Activated CD8-positive, alpha-beta T cell treated with anti-CD3 and anti-CD28 coated beads for 36 hours (primary cell): Measurements from ENCODE around the gene TRERF1. TPM values are rescaled to one million over a fixed set of nuclear protein-coding genes. Genes with fewer than 3 reads are reported as not detected.

Experiments
- ATAC-seq: fragments of 200-7000 bp; cut with Tn5 transposase; one replicate; pipeline ENCODE4 v1.10.0; 2021; ENCODE audit warnings: mild to moderate bottlenecking, moderate library complexity
- CTCF ChIA-PET: fragments of 350-600 bp; sonication (Branson Sonifier 250); formaldehyde crosslinking; loops from one replicate; lab custom pipeline; 2021; ENCODE audit warnings: antibody characterized with exemption; lab: Charles Lee
- POLR2A ChIA-PET: fragments of 350-600 bp; sonication (Branson Sonifier 250); formaldehyde crosslinking; loops from one replicate; lab custom pipeline; 2021; ENCODE audit warnings: antibody characterized with exemption; lab: Charles Lee
- DNase-seq: peaks from one replicate; pipeline ENCODE4 v3.0.0-alpha.2; 2020
- H3K27ac Mint-ChIP-seq: one replicate; pipeline ENCODE4 v1.8.0; 2021; ENCODE audit warnings: mild to moderate bottlenecking, mixed read lengths
- H3K27me3 Mint-ChIP-seq: one replicate; pipeline ENCODE4 v1.8.0; 2021; ENCODE audit warnings: mixed read lengths
- H3K36me3 Mint-ChIP-seq: one replicate; pipeline ENCODE4 v1.8.0; 2021; ENCODE audit warnings: low read depth, mixed read lengths
- H3K4me1 Mint-ChIP-seq: one replicate; pipeline ENCODE4 v1.8.0; 2021; ENCODE audit warnings: low read depth, mixed read lengths
- H3K4me3 Mint-ChIP-seq: one replicate; pipeline ENCODE4 v1.8.0; 2021; ENCODE audit warnings: mild to moderate bottlenecking, moderate library complexity, mixed read lengths
- H3K9me3 Mint-ChIP-seq: one replicate; pipeline ENCODE4 v1.8.0; 2021; ENCODE audit warnings: mixed read lengths
- CTCF ChIP-seq: fragments of 200-600 bp; IDR thresholded peaks from one replicate; pipeline ENCODE4 v1.8.0; 2022; ENCODE audit warnings: antibody characterized with exemption, mild to moderate bottlenecking
- intact Hi-C: fragments of 100-400 bp; cut with micrococcal nuclease; formaldehyde crosslinking; loops from one replicate; pipeline ENCODE4 v1.10.0; 2022
- total RNA-seq, 2 experiments: library from RNA; stranded (reverse); gene quantifications; one replicate each; pipeline ENCODE4 v1.2.3, GENCODE V29; 2021

The TRERF1 gene
- total RNA-seq, 2 experiments from 2014 or later = 6.5 to 6.9 TPM

GRCh38 chr6:42287756-42288155, 164.0 kb downstream of the TRERF1 start:
- ATAC-seq (no peak), DNase-seq (no peak)
- Mint-ChIP-seq H3K4me1 (peaks cover 19% of the 10 kb centered on the region), H3K27me3 (no peaks in the 10 kb centered on the region), H3K27ac (peak overlapping the region; percentile 4), H3K4me3 (no peak overlapping the region), H3K9me3 (no peaks in the 10 kb centered on the region), H3K36me3 (peaks cover 6% of the 10 kb centered on the region)
- TF ChIP-seq CTCF = no peak
- intact Hi-C loops = no loop called here
- CTCF ChIA-PET = no interaction called here
- POLR2A ChIA-PET = no interaction called here

- no peak overlapping the region for H3K4me3 Mint-ChIP-seq
- ChIA-PET CTCF (interaction anchor here (0.9 to 5.9 kb wide), 5 partner anchors 18 to 266 kb away, joined by 3 to 32 read pairs (median 3); no protein-coding TSS in a partner anchor), POLR2A (interaction anchor here (0.5 to 0.9 kb wide), 2 partner anchors 10 to 21 kb away, joined by 3 read pairs; no protein-coding TSS in a partner anchor)
- intact Hi-C loops = no loop called here
- H3K27ac Mint-ChIP-seq = peak overlapping the region; percentile 46
- ATAC-seq (peak; percentile 57), DNase-seq (peak; percentile 63)
- H3K4me1 Mint-ChIP-seq = peaks cover 48% of the 10 kb centered on the region
- TF ChIP-seq CTCF = no peak
- H3K9me3 Mint-ChIP-seq = no peaks in the 10 kb centered on the region
- H3K27me3 Mint-ChIP-seq = no peaks in the 10 kb centered on the region
- H3K36me3 Mint-ChIP-seq = peaks cover 1% of the 10 kb centered on the region
Observed at GRCh38 chr6:42281570-42281969, 170.2 kb downstream of the TRERF1 start.

- H3K36me3 Mint-ChIP-seq = peaks cover 1% of the 10 kb centered on the region
- peak overlapping the region; percentile 46 for H3K27ac Mint-ChIP-seq
- no peak overlapping the region for H3K4me3 Mint-ChIP-seq
- no peak for ATAC-seq
- ChIA-PET POLR2A (interaction anchor here (0.9 kb wide), 1 partner anchor 21 kb away, joined by 3 read pairs; no protein-coding TSS in a partner anchor), CTCF (interaction anchor here (0.9 to 5.9 kb wide), 6 partner anchors 16 to 266 kb away, joined by 3 to 32 read pairs (median 3); no protein-coding TSS in a partner anchor)
- H3K27me3 Mint-ChIP-seq = no peaks in the 10 kb centered on the region
- no peaks in the 10 kb centered on the region for H3K9me3 Mint-ChIP-seq
- peaks cover 48% of the 10 kb centered on the region for H3K4me1 Mint-ChIP-seq
- no peak for DNase-seq
- TF ChIP-seq CTCF = no peak
- intact Hi-C loops = no loop called here
Observed at GRCh38 chr6:42280966-42281533, 170.7 kb downstream of the TRERF1 start.

GRCh38 chr6:42279966-42280629, 171.6 kb downstream of the TRERF1 start:
- no peak for TF ChIP-seq CTCF
- Mint-ChIP-seq H3K27ac (peak overlapping the region; percentile 86), H3K4me3 (no peak overlapping the region), H3K27me3 (no peaks in the 10 kb centered on the region), H3K4me1 (peaks cover 48% of the 10 kb centered on the region), H3K36me3 (peaks cover 1% of the 10 kb centered on the region), H3K9me3 (no peaks in the 10 kb centered on the region)
- intact Hi-C loops = no loop called here
- DNase-seq (no peak), ATAC-seq (no peak)
- POLR2A ChIA-PET = interaction anchor here (0.8 to 1.4 kb wide), 2 partner anchors 13 to 99 kb away, joined by 4 to 5 read pairs; no protein-coding TSS in a partner anchor
- CTCF ChIA-PET = interaction anchor here (1.2 to 5.9 kb wide), 2 partner anchors 17 to 267 kb away, joined by 3 to 32 read pairs; no protein-coding TSS in a partner anchor
